IPS-NIHi11 (cell line): ENCODE results near the gene SPR.

Source experiments
- DNase-seq: peaks from one replicate; pipeline ENCODE4 v3.0.0; 2012; ENCODE audit warnings: mixed read lengths, low spot score

The SPR gene

DNA sequence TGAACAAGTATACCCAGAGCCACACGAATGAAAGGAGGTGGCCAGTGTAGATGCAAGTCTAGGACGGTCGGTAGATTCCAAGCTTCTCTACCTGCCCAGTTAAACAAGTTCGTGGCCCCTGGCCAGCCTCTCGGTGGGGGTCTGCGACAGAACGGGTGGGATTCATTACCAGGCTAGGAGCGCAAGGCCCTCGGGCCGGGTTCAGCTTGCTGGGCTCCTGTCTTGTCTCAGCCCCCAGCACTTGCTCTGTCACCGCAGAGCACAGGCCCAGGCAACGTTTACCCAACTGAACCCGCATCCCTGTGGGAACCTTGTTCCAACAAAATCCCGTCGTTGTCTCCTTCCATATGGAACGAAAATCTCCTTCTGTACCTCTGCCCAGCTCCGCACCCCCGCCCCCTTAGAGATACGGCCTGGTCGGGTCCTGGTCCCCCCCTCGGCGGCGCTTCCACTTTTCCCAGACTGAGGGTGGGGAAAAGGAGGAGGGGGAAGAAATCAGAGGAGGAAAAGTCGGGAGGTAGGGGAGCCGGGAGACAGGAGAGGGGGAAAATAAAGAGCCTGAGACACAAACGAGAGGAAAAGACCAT, 28.2 kb downstream of the SPR start:
- no peak for DNase-seq

GRCh38 chr2:72915907-72916742, 28.9 kb downstream of the SPR start:
- DNase-seq: peak; percentile 84

DNA sequence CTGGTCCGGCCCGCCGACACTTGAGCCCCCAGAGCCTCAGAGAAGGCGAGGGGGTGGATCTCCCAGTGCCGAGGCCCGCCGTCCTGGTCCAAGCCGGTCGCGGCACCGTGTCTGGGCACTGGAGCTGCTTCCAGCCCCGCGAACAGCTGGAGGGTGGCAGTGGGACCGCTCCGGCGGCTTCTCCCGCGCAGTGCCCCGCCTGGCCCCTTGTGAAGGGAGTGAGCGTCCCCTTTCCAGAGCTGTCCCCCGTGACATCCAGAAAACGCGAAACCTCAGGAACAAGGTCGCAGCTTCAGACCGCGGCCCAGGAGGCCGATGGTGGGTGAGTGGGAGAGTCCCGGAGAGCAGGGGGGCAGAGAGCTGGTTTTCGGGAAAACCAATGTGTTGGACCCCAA, 29.5 kb downstream of the SPR start:
- DNase-seq: no peak

GRCh38 chr2:72917138-72917876, 30.1 kb downstream of the SPR start, which contains the start of gene EMX1:
TSS of gene EMX1 (plus strand) at chr2:72917519. CDS start at chr2:72917853, 334 bp downstream.
- DNase-seq: peak; percentile 90

DNA sequence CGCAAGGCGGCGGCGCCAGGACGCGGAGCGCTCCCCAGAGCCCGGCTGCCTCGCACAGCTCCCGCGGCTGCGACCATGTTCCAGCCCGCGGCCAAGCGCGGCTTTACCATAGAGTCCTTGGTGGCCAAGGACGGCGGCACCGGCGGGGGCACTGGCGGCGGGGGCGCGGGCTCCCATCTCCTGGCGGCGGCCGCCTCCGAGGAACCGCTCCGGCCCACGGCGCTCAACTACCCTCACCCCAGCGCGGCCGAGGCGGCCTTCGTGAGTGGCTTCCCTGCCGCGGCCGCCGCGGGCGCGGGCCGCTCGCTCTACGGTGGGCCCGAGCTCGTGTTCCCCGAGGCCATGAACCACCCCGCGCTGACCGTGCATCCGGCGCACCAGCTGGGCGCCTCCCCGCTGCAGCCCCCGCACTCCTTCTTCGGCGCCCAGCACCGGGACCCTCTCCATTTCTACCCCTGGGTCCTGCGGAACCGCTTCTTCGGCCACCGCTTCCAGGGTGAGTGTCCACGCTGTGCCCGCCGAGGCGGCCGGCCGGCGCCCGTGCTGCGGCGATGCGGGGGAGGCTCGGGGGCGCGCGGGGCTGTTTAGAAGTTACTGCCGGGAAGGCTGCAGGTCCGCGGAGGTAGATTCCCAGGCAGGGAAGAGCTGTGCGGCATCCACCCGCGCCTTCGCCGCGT, 30.8 kb downstream of the SPR start:
- no peak for DNase-seq

- DNase-seq: no peak
Measured at GRCh38 chr2:72919414-72920317, 32.5 kb downstream of the SPR start.

DNA sequence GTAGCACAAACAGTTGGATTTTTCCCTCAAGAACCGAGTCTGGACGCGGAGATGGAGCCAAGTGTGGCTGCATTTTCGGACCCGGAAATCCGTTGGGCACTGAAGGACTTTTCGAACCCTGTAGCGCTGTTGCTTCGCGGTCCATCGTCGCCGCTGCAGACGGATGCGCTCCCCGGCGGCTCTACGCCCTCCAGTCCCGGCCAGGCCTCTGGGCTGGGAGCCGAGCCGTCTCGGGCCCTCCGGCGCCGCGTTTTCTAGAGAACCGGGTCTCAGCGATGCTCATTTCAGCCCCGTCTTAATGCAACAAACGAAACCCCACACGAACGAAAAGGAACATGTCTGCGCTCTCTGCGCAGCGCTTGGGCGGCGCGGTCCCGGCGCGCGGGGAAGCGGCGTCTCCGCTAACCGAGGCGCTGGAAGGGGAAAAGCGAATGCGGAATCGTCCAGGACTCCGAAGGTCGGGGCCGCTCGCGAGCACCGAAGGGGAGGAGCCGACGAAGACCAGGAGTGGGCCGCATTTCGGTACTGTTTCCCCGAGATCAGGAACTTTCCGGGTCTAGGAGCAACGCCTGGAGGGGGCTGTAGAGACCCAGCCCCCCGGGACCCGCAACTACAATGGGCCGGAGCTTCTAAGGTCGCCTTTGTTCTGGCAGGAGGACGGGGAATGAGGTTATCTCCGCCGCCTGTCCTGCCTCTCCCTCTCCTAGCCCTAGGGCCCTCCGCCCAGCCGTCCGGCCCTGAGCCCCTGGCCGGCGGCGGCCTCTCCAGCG, 33.3 kb downstream of the SPR start:
- DNase-seq: peak; percentile 55

- DNase-seq: no peak
Measured at GRCh38 chr2:72921088-72921851, 34.1 kb downstream of the SPR start.

DNA sequence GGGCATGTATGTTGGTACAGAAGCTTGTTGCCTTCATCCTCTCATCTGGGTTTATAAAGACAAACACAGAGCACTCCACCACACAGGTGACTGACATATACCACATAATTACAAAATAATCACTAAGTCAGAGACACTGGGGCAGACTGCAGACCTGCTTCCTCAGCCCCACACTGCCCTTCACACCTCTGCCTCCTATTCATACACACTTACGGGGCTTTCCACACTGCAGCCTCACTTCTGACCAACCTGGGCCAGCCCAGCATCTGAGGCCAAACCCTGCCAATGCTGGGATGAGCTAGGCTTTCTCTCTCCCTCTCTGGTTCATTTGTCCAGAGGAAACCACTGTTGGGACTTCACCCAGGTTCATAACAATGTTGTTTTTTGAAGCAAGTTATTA, 34.6 kb downstream of the SPR start:
- DNase-seq: no peak

DNA sequence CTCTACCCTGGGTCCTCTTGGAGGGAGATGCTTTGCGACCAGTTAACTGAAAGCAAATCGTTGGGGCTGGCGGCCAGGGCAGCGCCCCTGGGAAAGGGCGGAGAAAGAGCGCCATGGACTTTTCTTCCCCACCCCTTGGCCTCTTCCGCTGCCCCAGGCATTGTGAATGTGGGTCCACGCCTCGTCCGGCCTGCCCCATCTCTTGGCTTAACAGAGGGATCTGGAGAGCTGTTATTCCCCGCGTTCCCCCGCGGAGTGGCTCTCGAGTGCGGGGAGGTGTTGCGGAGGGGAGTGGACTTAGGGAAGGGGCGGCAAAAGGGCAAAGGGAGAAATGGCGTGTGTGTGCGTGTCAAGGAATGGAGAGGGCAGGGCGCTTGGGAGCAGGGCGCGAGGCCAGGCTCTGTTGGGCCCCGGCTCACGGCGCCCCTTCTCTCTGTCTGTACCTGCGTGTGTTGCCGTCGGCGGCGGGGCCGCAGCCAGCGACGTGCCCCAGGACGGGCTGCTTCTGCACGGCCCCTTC, 36.7 kb downstream of the SPR start:
- DNase-seq: no peak

DNA sequence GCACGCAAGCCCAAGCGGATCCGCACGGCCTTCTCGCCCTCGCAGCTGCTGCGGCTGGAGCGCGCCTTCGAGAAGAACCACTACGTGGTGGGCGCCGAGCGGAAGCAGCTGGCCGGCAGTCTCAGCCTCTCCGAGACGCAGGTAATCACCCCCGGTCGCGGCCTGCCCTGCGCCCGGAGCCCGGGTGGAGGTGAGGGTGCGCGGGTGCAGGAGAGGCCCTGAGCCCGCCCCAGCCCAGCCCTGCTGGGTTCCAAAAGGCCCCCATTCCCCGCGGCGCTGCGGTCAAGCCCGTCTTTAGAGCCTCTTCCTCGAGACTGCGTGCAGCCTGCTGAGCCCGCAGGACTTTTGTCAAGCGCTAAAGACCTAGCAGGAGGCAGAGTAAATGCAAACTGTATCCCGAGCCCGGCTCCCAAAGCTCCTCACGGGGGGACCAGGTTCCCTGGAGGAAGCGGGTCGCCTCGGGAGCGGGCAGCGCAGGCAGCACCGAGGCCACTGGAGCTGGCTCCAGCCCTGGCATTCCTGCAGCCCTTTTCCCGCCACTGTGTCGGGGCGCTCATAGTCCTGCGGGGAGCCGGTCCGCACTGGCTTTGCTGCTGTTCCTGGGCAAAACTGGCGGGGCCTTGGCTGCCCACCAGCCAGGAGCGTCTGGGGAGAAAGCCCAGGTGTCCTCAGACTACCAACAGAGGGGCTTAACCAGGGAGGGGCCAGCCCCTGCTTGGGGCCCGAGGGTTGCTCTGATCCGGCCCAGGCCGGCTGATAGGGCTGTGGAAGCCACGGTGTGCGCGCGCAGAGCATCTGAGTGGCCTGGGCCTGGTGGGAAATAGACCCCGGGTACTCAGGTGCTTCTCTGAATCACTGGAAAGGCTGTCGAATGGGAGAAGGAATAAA, 37.4 kb downstream of the SPR start:
- peak; percentile 60 for DNase-seq

DNA sequence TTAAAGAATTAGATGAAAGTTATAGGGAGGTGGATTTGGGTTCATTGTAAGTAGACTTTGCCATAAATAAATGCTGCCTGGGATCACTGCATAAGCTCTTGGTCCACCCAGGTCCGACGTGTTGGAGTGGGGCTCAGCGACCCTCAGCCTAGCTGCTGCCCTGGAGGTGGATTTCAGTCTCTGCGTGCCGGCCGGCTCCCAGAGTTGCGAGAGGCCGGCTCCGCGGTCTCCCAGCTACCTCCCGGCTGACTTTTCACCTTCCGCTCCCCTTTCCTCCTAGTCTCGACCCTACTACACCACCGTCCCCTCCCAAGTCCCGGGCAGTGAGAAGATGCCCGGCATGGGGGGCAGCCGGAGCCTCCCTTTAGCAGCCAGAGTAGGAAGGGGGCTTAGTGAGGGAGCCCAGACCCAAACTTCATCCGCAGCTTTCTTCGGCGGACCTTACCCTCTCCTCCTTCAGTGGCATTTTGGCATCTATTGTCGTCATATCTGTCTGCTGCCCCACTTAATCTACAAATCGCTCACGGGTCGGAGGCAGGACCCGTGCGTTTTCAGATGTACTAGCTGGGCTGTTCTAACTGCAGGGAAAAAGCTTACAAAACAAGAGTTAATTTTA, 38.2 kb downstream of the SPR start:
- peak; percentile 49 for DNase-seq

DNA sequence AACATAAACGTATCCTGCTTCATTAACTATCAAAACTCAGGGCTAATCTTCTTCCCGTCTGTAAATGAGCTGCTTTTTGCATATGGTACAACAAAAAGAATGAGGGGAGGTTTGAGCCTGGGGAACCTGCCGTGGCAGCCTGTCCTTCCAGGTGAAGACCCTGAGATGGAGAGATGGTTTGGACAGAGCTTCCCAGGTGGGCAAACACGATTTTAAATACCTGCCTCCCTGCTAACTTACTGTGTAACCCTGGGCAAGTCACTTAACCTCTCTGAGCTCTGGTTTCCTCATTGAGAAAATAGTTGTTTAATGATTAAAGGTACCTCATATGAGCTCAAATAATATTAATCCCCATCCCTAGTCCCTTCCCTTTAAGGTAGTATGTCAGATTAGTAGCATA, 39.2 kb downstream of the SPR start:
- peak; percentile 3 for DNase-seq

GRCh38 chr2:72926811-72927465, 39.7 kb downstream of the SPR start:
- DNase-seq: no peak

DNA sequence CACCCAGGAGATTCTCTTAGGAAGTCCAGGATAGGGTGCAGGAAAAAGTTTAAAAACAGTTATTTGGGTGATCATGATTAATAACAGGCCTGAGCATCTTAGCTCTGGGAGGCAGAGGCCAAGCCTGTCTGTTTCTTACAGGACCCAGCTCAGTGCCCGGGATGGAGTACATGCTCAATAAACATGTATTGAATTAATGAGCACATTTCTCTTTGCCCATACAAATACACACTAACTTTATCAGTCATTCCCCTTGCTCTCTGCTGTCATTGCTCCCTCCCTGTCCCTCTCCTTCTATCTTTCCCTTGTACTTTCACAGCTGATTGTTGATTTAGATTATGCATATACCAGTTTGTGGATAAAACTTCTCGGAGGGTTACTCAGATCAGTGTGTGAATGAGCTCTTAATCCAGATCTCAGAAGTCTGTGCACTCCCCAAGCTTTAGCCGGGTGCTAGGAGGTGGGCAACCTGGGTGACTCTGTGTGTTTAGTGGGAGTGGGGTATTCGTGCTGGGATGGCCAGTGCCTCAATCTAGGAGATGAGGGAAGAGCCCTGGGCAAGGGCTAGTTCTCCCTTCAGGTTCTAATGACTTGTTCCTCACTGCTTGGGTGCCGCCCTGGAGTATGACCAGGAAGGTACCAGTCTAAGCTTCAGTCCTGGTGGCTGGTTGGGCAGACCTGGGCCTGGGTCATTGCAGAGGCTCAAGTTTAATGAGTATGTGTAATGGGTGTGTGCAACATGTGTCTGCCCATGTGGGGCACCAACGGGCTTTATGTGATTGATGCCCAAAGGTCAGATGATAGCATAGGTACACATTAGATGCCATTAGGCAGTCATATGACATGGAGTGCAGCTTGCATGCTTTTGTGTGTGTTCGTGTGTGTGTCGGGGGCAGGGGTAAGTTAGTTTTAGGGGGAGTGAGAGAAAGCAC, 40.7 kb downstream of the SPR start:
- DNase-seq: no peak

DNA sequence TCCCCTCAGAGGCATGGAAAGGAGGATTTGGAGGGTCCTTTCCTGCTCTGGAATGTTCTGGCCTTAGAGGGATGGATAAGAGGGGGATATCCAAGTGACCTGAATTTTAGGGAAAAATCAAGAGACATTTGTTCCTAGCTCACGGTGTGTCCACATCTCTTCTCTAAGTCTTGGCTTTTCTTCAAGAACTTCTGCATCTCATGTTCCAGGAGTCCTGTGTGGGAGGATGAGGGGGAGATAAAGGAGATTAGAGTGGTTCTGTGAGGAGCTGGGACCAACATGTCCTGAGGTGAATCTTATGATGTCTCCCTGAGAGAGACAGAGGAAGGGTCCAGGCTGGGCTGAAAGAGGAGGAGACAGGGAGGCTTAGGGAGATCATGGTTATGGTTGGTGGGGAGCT, 41.8 kb downstream of the SPR start:
- no peak for DNase-seq
